ENCODE results near the gene MGA.

MGA gene

DNA sequence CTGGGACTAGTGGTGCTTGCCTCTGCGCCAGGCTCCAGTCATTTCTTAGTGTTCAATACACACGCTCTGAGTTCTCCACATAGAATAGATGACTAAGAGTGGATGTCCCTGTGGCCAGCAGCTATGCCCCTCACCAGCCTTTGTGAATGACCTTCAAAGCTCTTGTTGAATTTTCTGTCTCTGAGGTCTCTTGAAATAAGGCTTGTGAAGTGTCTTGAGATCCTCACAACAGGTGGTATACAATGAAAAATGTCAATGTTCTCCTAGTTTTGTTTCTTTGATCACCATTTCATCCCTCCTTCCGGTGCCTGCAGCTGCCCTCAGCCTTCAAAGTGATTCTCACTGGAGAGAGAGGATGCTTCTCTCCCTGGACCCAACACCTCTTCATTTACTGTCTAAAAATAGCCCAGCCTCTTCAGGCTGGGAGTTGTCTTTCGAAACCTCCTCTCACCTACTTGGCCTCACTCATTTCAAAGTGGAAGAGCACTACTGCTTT, 119.5 kb downstream of the MGA start:
- no peak overlapping the region for H3K27ac ChIP-seq (ENCODE audit: low read length)
- no CpG with 5 or more reads among the region's 4 CpGs for WGBS (ENCODE audit: insufficient coverage, insufficient read length)
- DNase-seq (ENCODE audit: low read depth, low spot score) = no peak
- H3K4me3 ChIP-seq (ENCODE audit: low read length) = no peak overlapping the region
- H3K27me3 ChIP-seq (ENCODE audit: control insufficient read depth, insufficient read depth, low read length) = no peaks in the 10 kb centered on the region
- no peaks in the 10 kb centered on the region for H3K9me3 ChIP-seq (ENCODE audit: control insufficient read depth, insufficient read depth, low read length)
- H3K36me3 ChIP-seq (ENCODE audit: control insufficient read depth, insufficient read depth, low read length) = no peaks in the 10 kb centered on the region
- H3K4me1 ChIP-seq (ENCODE audit: control insufficient read depth, insufficient read depth, low read length) = no peaks in the 10 kb centered on the region

- WGBS (ENCODE audit: insufficient coverage, insufficient read length) = no CpG with 5 or more reads among the region's 2 CpGs
- Histone ChIP-seq H3K9me3 (ENCODE audit: control insufficient read depth, insufficient read depth, low read length) (no peaks in the 10 kb centered on the region), H3K27me3 (ENCODE audit: control insufficient read depth, insufficient read depth, low read length) (no peaks in the 10 kb centered on the region), H3K4me3 (ENCODE audit: low read length) (no peak overlapping the region), H3K27ac (ENCODE audit: low read length) (no peak overlapping the region), H3K4me1 (ENCODE audit: control insufficient read depth, insufficient read depth, low read length) (no peaks in the 10 kb centered on the region), H3K36me3 (ENCODE audit: control insufficient read depth, insufficient read depth, low read length) (no peaks in the 10 kb centered on the region)
- DNase-seq (ENCODE audit: low read depth, low spot score) = no peak
Measured at GRCh38 chr15:41780266-41780665, 120.1 kb downstream of the MGA start.

- H3K27ac ChIP-seq (ENCODE audit: low read length) = no peak overlapping the region
- H3K36me3 ChIP-seq (ENCODE audit: control insufficient read depth, insufficient read depth, low read length) = no peaks in the 10 kb centered on the region
- no peak overlapping the region for H3K4me3 ChIP-seq (ENCODE audit: low read length)
- no peaks in the 10 kb centered on the region for H3K9me3 ChIP-seq (ENCODE audit: control insufficient read depth, insufficient read depth, low read length)
- no peaks in the 10 kb centered on the region for H3K4me1 ChIP-seq (ENCODE audit: control insufficient read depth, insufficient read depth, low read length)
- no CpG with 5 or more reads among the region's 1 CpG for WGBS (ENCODE audit: insufficient coverage, insufficient read length)
- no peak for DNase-seq (ENCODE audit: low read depth, low spot score)
- H3K27me3 ChIP-seq (ENCODE audit: control insufficient read depth, insufficient read depth, low read length) = no peaks in the 10 kb centered on the region
Measured at GRCh38 chr15:41780727-41781126, 120.5 kb downstream of the MGA start.

- no peak overlapping the region for H3K27ac ChIP-seq (ENCODE audit: low read length)
- no peaks in the 10 kb centered on the region for H3K9me3 ChIP-seq (ENCODE audit: control insufficient read depth, insufficient read depth, low read length)
- H3K4me3 ChIP-seq (ENCODE audit: low read length) = no peak overlapping the region
- no peaks in the 10 kb centered on the region for H3K4me1 ChIP-seq (ENCODE audit: control insufficient read depth, insufficient read depth, low read length)
- H3K27me3 ChIP-seq (ENCODE audit: control insufficient read depth, insufficient read depth, low read length) = no peaks in the 10 kb centered on the region
- no CpG with 5 or more reads among the region's 5 CpGs for WGBS (ENCODE audit: insufficient coverage, insufficient read length)
- H3K36me3 ChIP-seq (ENCODE audit: control insufficient read depth, insufficient read depth, low read length) = no peaks in the 10 kb centered on the region
- DNase-seq (ENCODE audit: low read depth, low spot score) = no peak
Measured at GRCh38 chr15:41782371-41783282, 122.4 kb downstream of the MGA start.

DNA sequence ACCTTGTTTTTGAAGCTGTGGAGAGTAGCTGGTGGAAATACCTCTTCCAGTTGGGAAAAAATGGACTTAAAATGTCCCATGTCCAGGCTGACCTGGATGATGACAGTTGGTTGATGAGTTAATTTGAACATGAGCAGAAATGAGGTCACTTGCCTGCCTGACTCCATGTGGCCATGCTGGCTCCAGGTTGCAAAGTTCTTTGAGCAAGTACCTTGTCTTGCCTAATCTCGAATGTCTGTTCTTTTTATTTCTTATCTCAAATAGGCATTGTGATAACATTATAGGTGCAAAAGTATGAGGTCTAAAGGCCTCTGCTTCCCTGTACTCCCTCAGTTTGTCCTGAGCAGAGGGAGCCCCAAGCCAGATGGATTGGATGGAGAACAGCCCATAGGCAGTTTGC, 123.1 kb downstream of the MGA start:
- no peaks in the 10 kb centered on the region for H3K9me3 ChIP-seq (ENCODE audit: control insufficient read depth, insufficient read depth, low read length)
- no peak for DNase-seq (ENCODE audit: low read depth, low spot score)
- H3K36me3 ChIP-seq (ENCODE audit: control insufficient read depth, insufficient read depth, low read length) = no peaks in the 10 kb centered on the region
- no CpG with 5 or more reads among the region's 1 CpG for WGBS (ENCODE audit: insufficient coverage, insufficient read length)
- no peaks in the 10 kb centered on the region for H3K4me1 ChIP-seq (ENCODE audit: control insufficient read depth, insufficient read depth, low read length)
- H3K27ac ChIP-seq (ENCODE audit: low read length) = no peak overlapping the region
- no peaks in the 10 kb centered on the region for H3K27me3 ChIP-seq (ENCODE audit: control insufficient read depth, insufficient read depth, low read length)
- H3K4me3 ChIP-seq (ENCODE audit: low read length) = no peak overlapping the region

DNA sequence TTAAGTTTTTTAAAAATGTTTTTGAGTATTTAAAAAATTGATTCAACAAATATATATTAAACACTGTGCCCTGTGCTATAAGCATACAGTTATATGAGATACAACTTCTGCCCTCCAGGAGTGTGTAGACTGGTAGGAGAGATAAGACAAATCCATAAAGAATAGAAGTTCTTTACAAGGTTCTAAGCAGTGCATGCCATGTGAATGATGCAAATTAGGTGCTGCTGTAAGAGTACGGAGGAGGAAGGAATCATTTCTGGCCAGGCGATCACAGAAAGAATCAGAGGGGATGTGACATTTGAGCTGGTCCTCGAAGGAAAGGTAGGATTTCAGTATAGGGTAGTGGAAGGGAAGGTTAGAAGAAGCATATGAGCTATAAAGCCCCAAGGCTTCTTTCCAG, 128.1 kb downstream of the MGA start:
- DNase-seq (ENCODE audit: low read depth, low spot score) = no peak
- Histone ChIP-seq H3K27me3 (ENCODE audit: control insufficient read depth, insufficient read depth, low read length) (no peaks in the 10 kb centered on the region), H3K4me3 (ENCODE audit: low read length) (no peak overlapping the region), H3K27ac (ENCODE audit: low read length) (no peak overlapping the region), H3K36me3 (ENCODE audit: control insufficient read depth, insufficient read depth, low read length) (no peaks in the 10 kb centered on the region), H3K9me3 (ENCODE audit: control insufficient read depth, insufficient read depth, low read length) (no peaks in the 10 kb centered on the region), H3K4me1 (ENCODE audit: control insufficient read depth, insufficient read depth, low read length) (peaks cover 10% of the 10 kb centered on the region)
- no CpG with 5 or more reads among the region's 3 CpGs for WGBS (ENCODE audit: insufficient coverage, insufficient read length)

GRCh38 chr15:41789236-41789635, 129.0 kb downstream of the MGA start:
- Histone ChIP-seq H3K27me3 (ENCODE audit: control insufficient read depth, insufficient read depth, low read length) (no peaks in the 10 kb centered on the region), H3K27ac (ENCODE audit: low read length) (no peak overlapping the region), H3K9me3 (ENCODE audit: control insufficient read depth, insufficient read depth, low read length) (no peaks in the 10 kb centered on the region), H3K4me3 (ENCODE audit: low read length) (no peak overlapping the region), H3K4me1 (ENCODE audit: control insufficient read depth, insufficient read depth, low read length) (peaks cover 10% of the 10 kb centered on the region), H3K36me3 (ENCODE audit: control insufficient read depth, insufficient read depth, low read length) (no peaks in the 10 kb centered on the region)
- WGBS (ENCODE audit: insufficient coverage, insufficient read length) = no CpG with 5 or more reads among the region's 4 CpGs
- no peak for DNase-seq (ENCODE audit: low read depth, low spot score)

DNA sequence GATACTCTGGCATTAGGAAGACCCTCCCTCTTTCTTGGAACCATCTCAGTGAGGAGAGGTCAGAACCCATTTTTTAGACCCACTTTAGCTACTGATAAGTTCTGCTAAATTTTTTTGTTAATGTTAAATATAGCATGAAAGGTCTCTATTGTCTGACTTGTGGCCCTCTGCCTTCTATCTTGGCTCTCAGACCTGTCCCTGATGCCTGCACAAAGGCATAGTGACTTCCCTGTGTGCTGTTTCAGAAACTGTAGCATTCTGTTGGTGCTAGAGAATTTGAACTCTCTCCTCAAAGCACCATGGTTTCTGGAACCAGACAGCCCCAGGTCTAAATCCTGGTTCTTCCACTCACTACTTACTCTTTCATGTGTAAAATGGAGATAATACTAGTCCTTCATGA, 129.5 kb downstream of the MGA start:
- no peaks in the 10 kb centered on the region for H3K9me3 ChIP-seq (ENCODE audit: control insufficient read depth, insufficient read depth, low read length)
- no peaks in the 10 kb centered on the region for H3K27me3 ChIP-seq (ENCODE audit: control insufficient read depth, insufficient read depth, low read length)
- peaks cover 10% of the 10 kb centered on the region for H3K4me1 ChIP-seq (ENCODE audit: control insufficient read depth, insufficient read depth, low read length)
- no peak overlapping the region for H3K27ac ChIP-seq (ENCODE audit: low read length)
- DNase-seq (ENCODE audit: low read depth, low spot score) = no peak
- H3K4me3 ChIP-seq (ENCODE audit: low read length) = no peak overlapping the region
- H3K36me3 ChIP-seq (ENCODE audit: control insufficient read depth, insufficient read depth, low read length) = no peaks in the 10 kb centered on the region

DNA sequence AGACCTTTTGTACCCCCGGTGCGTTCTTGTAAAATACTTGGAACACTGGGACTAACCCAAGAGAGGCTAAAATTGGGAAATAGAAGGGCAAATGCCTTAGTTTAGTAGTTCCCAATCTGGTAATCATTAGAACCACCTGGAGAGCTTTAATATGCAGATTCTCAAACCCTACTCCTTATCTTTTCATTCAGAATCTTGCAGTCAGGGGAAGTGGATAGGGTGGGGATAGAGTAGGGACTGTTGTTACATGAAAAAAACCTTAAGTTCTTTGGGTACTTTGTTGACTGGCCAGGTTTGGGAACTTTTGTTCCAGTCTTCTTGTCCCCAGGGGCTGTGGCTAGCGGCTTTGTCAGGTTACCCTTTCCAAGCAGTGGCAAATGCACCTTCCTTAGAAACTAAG, 130.0 kb downstream of the MGA start:
- Histone ChIP-seq H3K4me3 (ENCODE audit: low read length) (no peak overlapping the region), H3K36me3 (ENCODE audit: control insufficient read depth, insufficient read depth, low read length) (no peaks in the 10 kb centered on the region), H3K27ac (ENCODE audit: low read length) (no peak overlapping the region), H3K27me3 (ENCODE audit: control insufficient read depth, insufficient read depth, low read length) (no peaks in the 10 kb centered on the region), H3K4me1 (ENCODE audit: control insufficient read depth, insufficient read depth, low read length) (peaks cover 10% of the 10 kb centered on the region), H3K9me3 (ENCODE audit: control insufficient read depth, insufficient read depth, low read length) (no peaks in the 10 kb centered on the region)
- WGBS (ENCODE audit: insufficient coverage, insufficient read length) = no CpG with 5 or more reads among the region's 3 CpGs
- no peak for DNase-seq (ENCODE audit: low read depth, low spot score)

DNA sequence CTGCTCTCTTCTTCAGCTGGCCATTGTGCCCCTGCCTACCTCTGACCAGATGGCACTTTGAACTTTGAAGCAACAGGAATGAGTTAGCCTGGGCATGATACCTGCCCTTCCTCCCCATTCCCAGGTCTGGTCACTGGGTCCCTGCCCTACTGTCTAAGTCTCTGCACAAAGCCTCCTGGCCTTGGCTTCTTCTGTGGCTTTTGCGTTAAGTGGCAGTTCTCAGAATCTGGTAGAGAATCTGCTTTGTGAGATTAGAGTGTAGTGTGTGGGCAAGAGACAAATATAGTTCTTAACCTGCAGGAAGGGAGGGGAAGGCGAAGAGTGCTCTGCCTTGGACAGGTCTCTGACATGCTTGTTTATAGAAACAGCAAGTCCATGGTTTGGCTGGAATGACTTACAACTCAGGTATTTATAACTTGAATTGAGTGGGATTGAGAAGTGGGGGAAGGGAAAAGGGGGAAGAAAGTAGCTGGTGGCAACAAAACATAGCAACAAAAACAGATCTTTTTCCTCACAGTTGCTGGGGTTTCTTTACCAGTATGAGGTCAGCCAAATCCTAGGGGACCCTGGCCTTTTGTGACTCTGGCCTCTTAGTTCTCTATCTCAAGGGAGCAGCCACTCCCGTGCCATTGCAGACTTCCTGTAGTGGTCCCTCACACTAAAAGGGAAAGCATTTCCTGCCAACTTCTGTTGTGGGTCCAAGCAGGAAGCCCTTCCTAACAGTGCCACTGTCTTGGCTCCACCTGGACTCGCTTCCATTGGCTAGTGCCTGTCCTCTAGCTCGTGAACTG, 130.7 kb downstream of the MGA start:
- Histone ChIP-seq H3K36me3 (ENCODE audit: control insufficient read depth, insufficient read depth, low read length) (no peaks in the 10 kb centered on the region), H3K9me3 (ENCODE audit: control insufficient read depth, insufficient read depth, low read length) (no peaks in the 10 kb centered on the region), H3K4me3 (ENCODE audit: low read length) (no peak overlapping the region), H3K4me1 (ENCODE audit: control insufficient read depth, insufficient read depth, low read length) (peaks cover 10% of the 10 kb centered on the region), H3K27me3 (ENCODE audit: control insufficient read depth, insufficient read depth, low read length) (no peaks in the 10 kb centered on the region), H3K27ac (ENCODE audit: low read length) (no peak overlapping the region)
- no CpG with 5 or more reads among the region's 5 CpGs for WGBS (ENCODE audit: insufficient coverage, insufficient read length)
- no peak for DNase-seq (ENCODE audit: low read depth, low spot score)

Data from iPS DF 6.9 (cell line).